K562 (cell line): ENCODE data around the gene INO80. TPM values are rescaled to one million over a fixed set of nuclear protein-coding genes. Genes with fewer than 3 reads are reported as not detected.
A peak's percentile ranks its signal among the peaks of the same experiment; 100 is the strongest.

ENCODE experiments used
- ATF1 ChIP-seq, 2 experiments: fragments of 450-650 bp in 1 of 2; IDR thresholded peaks; 2 replicates each; pipeline ENCODE4 v1.6.1; 2016; ENCODE audit warnings: missing compliant biosample characterization in 1 of 2, missing genetic modification characterization in 1 of 2
- NCOR1 ChIP-seq: fragments of 450-650 bp; IDR thresholded peaks from 2 replicates; pipeline ENCODE4 v1.6.1; 2016; ENCODE audit warnings: mild to moderate bottlenecking, moderate library complexity
- RBM39 ChIP-seq: fragments of 200-400 bp; formaldehyde crosslinking; optimal IDR thresholded peaks from 2 replicates; pipeline ENCODE3; 2018; ENCODE audit warnings: low read depth, low read length
- SP2 ChIP-seq: IDR thresholded peaks from 2 replicates; pipeline ENCODE4 v1.6.1; 2011; ENCODE audit warnings: mild to moderate bottlenecking, low read depth, low read length, moderate library complexity; ENCODE audit not compliant: poor library complexity, severe bottlenecking; ENCODE audit errors: extremely low read depth
- TOE1 ChIP-seq, 2 experiments: fragments of 450-650 bp in 1 of 2; sonication (generic) in 1 of 2; formaldehyde crosslinking in 1 of 2; IDR thresholded peaks; 2 replicates each; pipeline versions ENCODE4 v1.7.1 to v1.8.0; 2016 to 2022; ENCODE audit warnings: borderline replicate concordance in 2 of 2, mild to moderate bottlenecking in 2 of 2, antibody characterized with exemption in 1 of 2, inconsistent platforms in 1 of 2, low read depth in 1 of 2, missing genetic modification reagents in 1 of 2, moderate library complexity in 1 of 2
- VEZF1 ChIP-seq: fragments of 200-800 bp; sonication (Bioruptor generic); IDR thresholded peaks from 2 replicates; pipeline ENCODE4 v1.6.1; 2017; ENCODE audit warnings: missing genetic modification characterization, missing compliant biosample characterization
- ZBED1 ChIP-seq: IDR thresholded peaks from 2 replicates; pipeline ENCODE4 v1.6.1; 2014
- ZBTB34 ChIP-seq: fragments of 250-450 bp; sonication (Bioruptor Pico); IDR thresholded peaks from 2 replicates; pipeline ENCODE4 v1.8.0; 2021; ENCODE audit warnings: mild to moderate bottlenecking, moderate library complexity
- ZFP91 ChIP-seq: sonication (generic); formaldehyde crosslinking; IDR thresholded peaks from 2 replicates; pipeline ENCODE4 v1.8.0; 2022; ENCODE audit warnings: mild to moderate bottlenecking, missing genetic modification reagents
- polyA plus RNA-seq, 8 experiments: library from polyadenylated mRNA; depleted of rRNA in 4 of 8; stranded (reverse) in 5 of 8; unstranded in 3 of 8; fragments of >200 nt; fragmentation: Nextera tagmentation in 2 of 8; fragmentation: Illumina TruSeq in 1 of 8; extraction: Ambion mirVana in 2 of 8; extraction: Trizol in 1 of 8; gene quantifications; 2 replicates each; pipeline versions ENCODE4 v1.2.1 to v1.2.3, GENCODE V29; 2011 to 2014; ENCODE audit warnings: inconsistent platforms in 1 of 8, missing spikeins in 1 of 8
- total RNA-seq, 7 experiments: library from RNA; depleted of rRNA in 6 of 7; stranded (reverse); fragments of >200 nt in 6 of 7; fragmentation: Illumina TruSeq in 2 of 7; extraction: Trizol in 2 of 7; gene quantifications; 2 replicates each; pipeline versions ENCODE4 v1.2.1 to v1.2.3, GENCODE V29; 2011 to 2021; ENCODE audit warnings: low replicate concordance in 1 of 7

Gene INO80
- total and polyA plus RNA-seq, 9 of the 15 experiments (the other 6 are each of a cell fraction or from before 2014, with no cell fraction given), result 1.1 to 25.7 (median 19.9) TPM

GRCh38 chr15:41022487-41023090, 93.5 kb downstream of the INO80 start (continued):
- TF ChIP-seq VEZF1 (CRISPR knock-in tag) (no peak), NCOR1 (no peak), ATF1 (CRISPR knock-in tag; IDR thresholded peaks at IDR 0.05) (no peak), ATF1 (tag; IDR thresholded peaks at IDR 0.05) (0 out of 2 replicates have a peak, but pooled peaks have one; percentile 8), ZBTB34 (CRISPR knock-in tag) (no peak), ZFP91 (CRISPR knock-in tag) (no peak), TOE1 (IDR thresholded peaks at IDR 0.05; ENCODE audit: borderline replicate concordance) (no peak), TOE1 (CRISPR knock-in tag; IDR thresholded peaks at IDR 0.05; ENCODE audit: borderline replicate concordance, low read depth) (no peak), RBM39 (no peak), ZBED1 (no peak), SP2 (no peak)
